Measurements from ENCODE around the gene MAGEB10. TPM values are rescaled to one million over a fixed set of nuclear protein-coding genes. Genes with fewer than 3 reads are reported as not detected.
"Not testable (repeated sequence)": the region's sequence is repeated elsewhere in the genome, so short reads cannot be mapped to it uniquely, and the experiment has no call there.

MAGEB10 gene
- total RNA-seq, 1 donor from 2014 or later, result not detected

DNA sequence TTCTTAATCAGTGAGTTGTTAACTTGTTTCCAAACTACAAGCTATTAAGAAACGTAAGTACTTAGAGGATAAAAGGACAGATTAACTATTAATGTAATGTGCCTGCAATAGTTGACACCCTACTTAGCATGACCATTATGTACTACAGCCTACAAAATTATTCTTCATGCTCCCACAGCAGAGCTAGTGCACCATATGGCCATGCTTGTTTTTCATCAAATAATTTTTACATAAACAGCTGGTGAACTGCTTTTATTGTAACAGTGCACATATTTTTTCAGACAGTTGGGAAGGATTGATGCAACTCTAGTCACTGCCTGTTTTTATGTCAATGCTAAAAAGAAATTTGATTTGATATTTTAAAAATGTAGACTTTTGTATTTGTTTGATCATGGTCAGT is 10.2 kb upstream of the MAGEB10 start:
- TF ChIP-seq, protein P1, sequence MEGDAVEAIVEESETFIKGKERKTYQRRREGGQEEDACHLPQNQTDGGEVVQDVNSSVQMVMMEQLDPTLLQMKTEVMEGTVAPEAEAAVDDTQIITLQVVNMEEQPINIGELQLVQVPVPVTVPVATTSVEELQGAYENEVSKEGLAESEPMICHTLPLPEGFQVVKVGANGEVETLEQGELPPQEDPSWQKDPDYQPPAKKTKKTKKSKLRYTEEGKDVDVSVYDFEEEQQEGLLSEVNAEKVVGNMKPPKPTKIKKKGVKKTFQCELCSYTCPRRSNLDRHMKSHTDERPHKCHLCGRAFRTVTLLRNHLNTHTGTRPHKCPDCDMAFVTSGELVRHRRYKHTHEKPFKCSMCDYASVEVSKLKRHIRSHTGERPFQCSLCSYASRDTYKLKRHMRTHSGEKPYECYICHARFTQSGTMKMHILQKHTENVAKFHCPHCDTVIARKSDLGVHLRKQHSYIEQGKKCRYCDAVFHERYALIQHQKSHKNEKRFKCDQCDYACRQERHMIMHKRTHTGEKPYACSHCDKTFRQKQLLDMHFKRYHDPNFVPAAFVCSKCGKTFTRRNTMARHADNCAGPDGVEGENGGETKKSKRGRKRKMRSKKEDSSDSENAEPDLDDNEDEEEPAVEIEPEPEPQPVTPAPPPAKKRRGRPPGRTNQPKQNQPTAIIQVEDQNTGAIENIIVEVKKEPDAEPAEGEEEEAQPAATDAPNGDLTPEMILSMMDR (IDR thresholded peaks at IDR 0.05; ENCODE audit: borderline replicate concordance), result no peak
- no peak overlapping the region for H3K4me3 ChIP-seq
- H3K27me3 ChIP-seq (ENCODE audit: low read depth), result no peaks in the 10 kb centered on the region
- H3K4me1 ChIP-seq, result no peaks in the 10 kb centered on the region
- DNase-seq, result no peak
- H3K27ac ChIP-seq (replicated peaks), result no peak overlapping the region
- H3K36me3 ChIP-seq, result no peaks in the 10 kb centered on the region
- intact Hi-C loops (cut with micrococcal nuclease), result no loop called here
- H3K9me3 ChIP-seq (replicated peaks), result no peaks in the 10 kb centered on the region

DNA sequence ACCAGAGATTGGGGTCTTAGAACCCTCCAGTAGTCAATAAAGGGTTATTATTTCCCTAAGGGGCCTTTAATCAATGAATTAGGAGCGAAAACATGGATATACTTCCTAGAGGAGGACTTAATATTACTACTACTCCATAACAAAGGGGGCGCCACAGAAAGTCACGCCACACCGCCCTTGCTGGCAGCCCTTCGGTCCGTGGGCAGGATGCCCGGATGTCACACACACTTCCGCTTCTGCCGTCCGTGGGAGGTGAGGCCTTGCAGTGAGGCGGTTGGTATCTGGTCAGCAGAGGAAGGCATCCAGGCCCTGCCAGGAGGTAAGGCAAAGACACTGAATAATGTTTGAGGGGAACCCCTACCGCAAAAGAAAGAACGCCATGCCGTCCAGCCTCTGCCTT is 436 bp downstream of the MAGEB10 start:
- intact Hi-C loops (cut with micrococcal nuclease), result no loop called here
- Histone ChIP-seq H3K27me3 (ENCODE audit: low read depth) (no peaks in the 10 kb centered on the region), H3K4me1 (no peaks in the 10 kb centered on the region), H3K27ac (replicated peaks) (no peak overlapping the region), H3K36me3 (no peaks in the 10 kb centered on the region), H3K9me3 (replicated peaks) (no peaks in the 10 kb centered on the region), H3K4me3 (no peak overlapping the region)
- TF ChIP-seq, protein P1 (IDR thresholded peaks at IDR 0.05; ENCODE audit: borderline replicate concordance), result no peak
- no peak for DNase-seq

DNA sequence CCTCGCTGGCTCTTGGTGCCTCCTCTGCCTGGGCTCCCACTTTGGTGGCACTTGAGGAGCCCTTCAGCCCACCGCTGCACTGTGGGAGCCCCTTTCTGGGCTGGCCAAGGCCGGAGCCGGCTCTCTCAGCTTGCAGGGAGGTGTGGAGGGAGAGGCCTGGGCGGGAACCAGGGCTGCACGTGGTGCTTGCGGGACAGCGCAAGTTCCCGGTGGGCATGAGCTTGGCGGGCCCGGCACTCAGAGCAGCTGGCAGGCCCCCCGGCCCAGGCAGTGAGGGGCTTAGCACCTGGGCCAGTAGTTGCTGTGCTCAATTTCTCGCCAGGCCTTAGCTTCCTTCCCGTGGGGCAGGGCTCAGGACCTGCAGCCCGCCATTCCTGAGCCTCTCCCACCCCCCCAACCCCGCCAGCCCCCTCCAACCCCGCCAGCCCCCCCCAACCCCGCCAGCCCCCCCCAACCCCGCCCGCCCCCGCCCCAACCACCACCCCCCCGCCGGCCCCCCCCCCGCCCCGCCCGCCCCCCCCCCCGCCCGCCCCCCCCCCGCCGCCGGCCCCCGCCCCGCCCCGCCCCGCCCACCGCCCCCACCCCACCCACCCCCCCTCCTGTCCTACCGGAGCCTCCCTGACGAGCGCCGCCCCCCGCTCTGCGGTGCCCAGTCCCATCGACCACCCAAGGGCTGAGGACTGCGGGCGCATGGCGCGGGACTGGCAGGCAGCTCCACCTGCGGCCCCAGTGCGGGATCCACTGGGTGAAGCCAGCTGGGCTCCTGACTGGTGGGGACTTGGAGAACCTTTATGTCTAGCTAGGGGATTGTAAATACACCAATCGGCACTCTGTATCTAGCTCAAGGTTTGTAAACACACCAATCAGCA is 1.4 kb downstream of the MAGEB10 start:
- H3K27me3 ChIP-seq (ENCODE audit: low read depth); H3K4me1 ChIP-seq; DNase-seq; intact Hi-C loops (cut with micrococcal nuclease); H3K36me3 ChIP-seq; H3K9me3 ChIP-seq (replicated peaks); H3K4me3 ChIP-seq; H3K27ac ChIP-seq (replicated peaks): not testable (repeated sequence)

DNA sequence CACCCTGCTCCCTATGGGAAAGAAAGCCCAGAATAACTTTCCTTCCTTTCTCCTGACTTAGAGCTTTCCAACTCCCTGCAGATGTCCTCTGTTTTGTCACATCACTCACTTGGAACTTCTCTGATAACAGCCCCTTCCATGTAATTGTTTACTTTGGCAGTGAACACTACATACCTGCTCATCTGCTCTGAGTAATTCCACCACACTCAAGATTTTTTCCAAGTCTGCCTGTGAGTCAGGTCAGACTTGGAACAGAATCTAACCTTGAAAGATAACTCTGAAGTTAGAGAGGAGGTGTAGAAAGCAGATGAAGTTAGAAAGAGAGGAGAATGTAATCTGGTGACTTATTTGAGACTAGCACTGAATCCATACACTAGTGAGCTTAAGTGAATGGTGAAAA is 7.4 kb downstream of the MAGEB10 start:
- intact Hi-C loops (cut with micrococcal nuclease), result no loop called here
- no peak for DNase-seq
- TF ChIP-seq, protein P1 (IDR thresholded peaks at IDR 0.05; ENCODE audit: borderline replicate concordance), result no peak
- Histone ChIP-seq H3K4me1 (no peaks in the 10 kb centered on the region), H3K9me3 (replicated peaks) (no peaks in the 10 kb centered on the region), H3K27ac (replicated peaks) (no peak overlapping the region), H3K36me3 (no peaks in the 10 kb centered on the region), H3K4me3 (no peak overlapping the region), H3K27me3 (ENCODE audit: low read depth) (no peaks in the 10 kb centered on the region)

DNA sequence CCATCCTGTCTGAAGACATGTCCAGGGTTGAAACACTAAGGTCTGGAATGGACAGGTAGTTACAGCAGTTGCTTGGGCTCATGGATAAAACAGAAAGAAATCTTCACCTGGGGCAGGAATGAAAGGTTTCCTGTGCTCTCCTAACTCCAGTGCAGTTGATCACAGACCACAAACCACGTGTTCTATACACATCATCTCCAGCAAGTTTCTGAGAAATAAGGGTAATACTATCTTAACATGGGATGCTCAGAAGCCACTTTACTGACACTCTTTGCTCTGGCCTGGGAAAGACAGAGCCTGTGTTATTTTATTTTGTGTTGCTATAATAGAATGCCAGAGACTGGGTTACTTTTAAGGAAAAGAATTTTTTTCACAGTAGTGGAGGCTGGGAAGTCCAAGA is 16.0 kb downstream of the MAGEB10 start:
- intact Hi-C loops (cut with micrococcal nuclease), result no loop called here
- TF ChIP-seq, protein P1 (IDR thresholded peaks at IDR 0.05; ENCODE audit: borderline replicate concordance), result no peak
- Histone ChIP-seq H3K27me3 (ENCODE audit: low read depth) (no peaks in the 10 kb centered on the region), H3K27ac (replicated peaks) (no peak overlapping the region), H3K9me3 (replicated peaks) (no peaks in the 10 kb centered on the region), H3K4me1 (no peaks in the 10 kb centered on the region), H3K36me3 (no peaks in the 10 kb centered on the region), H3K4me3 (no peak overlapping the region)
- DNase-seq, result no peak

DNA sequence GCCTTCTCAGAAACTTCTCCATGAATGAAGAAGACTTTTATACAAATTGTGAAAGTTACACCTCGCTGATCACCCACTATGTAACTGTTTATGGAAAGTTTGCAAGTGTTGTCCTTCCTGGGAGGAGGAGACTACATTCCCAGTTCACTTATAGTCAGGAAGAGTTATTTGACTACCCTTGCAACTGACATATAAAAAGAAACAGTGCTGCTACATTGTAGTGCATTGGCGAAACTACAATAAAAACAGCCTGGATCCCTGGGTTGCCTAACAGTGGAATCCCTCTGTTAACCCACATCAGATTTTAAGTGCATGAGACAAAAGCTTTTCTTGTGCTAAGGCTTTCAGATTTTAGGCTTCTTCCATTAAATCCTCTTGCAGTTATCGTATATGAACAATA is 30.4 kb downstream of the MAGEB10 start:
- no peak overlapping the region for H3K27ac ChIP-seq (replicated peaks)
- DNase-seq, result no peak
- intact Hi-C loops (cut with micrococcal nuclease), result no loop called here
- no peaks in the 10 kb centered on the region for H3K4me1 ChIP-seq
- no peak overlapping the region for H3K4me3 ChIP-seq
- no peaks in the 10 kb centered on the region for H3K9me3 ChIP-seq (replicated peaks)
- no peaks in the 10 kb centered on the region for H3K36me3 ChIP-seq
- no peaks in the 10 kb centered on the region for H3K27me3 ChIP-seq (ENCODE audit: low read depth)
- TF ChIP-seq, protein P1 (IDR thresholded peaks at IDR 0.05; ENCODE audit: borderline replicate concordance), result no peak

Data from left ventricle myocardium inferior (tissue), 1 donor.